HCT116 (cell line): ENCODE results near the gene FH. TPM values are rescaled to one million over a fixed set of nuclear protein-coding genes. Genes with fewer than 3 reads are reported as not detected.

Source experiments
- total RNA-seq: library from RNA; stranded (reverse); gene quantifications from one replicate; pipeline ENCODE4 v1.2.1, GENCODE V29; 2021; ENCODE audit not compliant: unreplicated experiment

FH gene
- total RNA-seq, 1 experiment from 2014 or later = 67.7 TPM

Other genes starting within 250 kb of the FH start
- gene RGS7, start 162.6 kb downstream of the FH start, total RNA-seq = not detected
- not detected for gene KMO, start 12.6 kb upstream of the FH start, total RNA-seq
- 9.7 TPM for gene CHML, start 120.6 kb upstream of the FH start, total RNA-seq
- gene OPN3, start 120.6 kb upstream of the FH start, total RNA-seq = 6.1 TPM
- gene WDR64, start 132.5 kb upstream of the FH start, total RNA-seq = not detected